Neural progenitor cell (in vitro differentiated cells): ENCODE measurements around the gene CREBBP. TPM values are rescaled to one million over a fixed set of nuclear protein-coding genes. Genes with fewer than 3 reads are reported as not detected.

Experiments
- DNase-seq: peaks from one replicate; pipeline ENCODE4 v3.0.0-alpha.2; 2016; ENCODE audit warnings: low spot score
- H2AFZ ChIP-seq: fragments of 200-600 bp; sonication (generic); replicated peaks from 2 replicates; pipeline ENCODE4 v1.6.1; 2016; ENCODE audit warnings: antibody characterized with exemption
- H3F3A ChIP-seq: fragments of 200-600 bp; sonication (generic); 2 replicates; pipeline ENCODE4 v1.6.1; 2016; ENCODE audit warnings: antibody characterized with exemption, low read depth
- H3K27ac ChIP-seq: fragments of 200-600 bp; sonication (generic); 2 replicates; pipeline ENCODE4 v1.5.1; 2016; ENCODE audit warnings: mild to moderate bottlenecking
- H3K27me3 ChIP-seq: fragments of 200-600 bp; sonication (generic); 2 replicates; pipeline ENCODE4 v1.6.1; 2016; ENCODE audit warnings: mild to moderate bottlenecking, moderate library complexity
- H3K36me3 ChIP-seq: fragments of 200-600 bp; sonication (generic); 2 replicates; pipeline ENCODE4 v1.5.1; 2016
- H3K4me1 ChIP-seq: fragments of 200-600 bp; sonication (generic); 2 replicates; pipeline ENCODE4 v1.6.1; 2016; ENCODE audit warnings: mixed run types
- H3K4me2 ChIP-seq: fragments of 200-600 bp; sonication (generic); 2 replicates; pipeline ENCODE4 v1.6.1; 2016
- H3K4me3 ChIP-seq: fragments of 200-600 bp; sonication (generic); 2 replicates; pipeline ENCODE4 v1.5.1; 2016
- H3K79me2 ChIP-seq: fragments of 200-600 bp; sonication (generic); 2 replicates; pipeline ENCODE4 v1.6.1; 2016; ENCODE audit warnings: low read depth
- H3K9ac ChIP-seq: fragments of 200-600 bp; sonication (generic); 2 replicates; pipeline ENCODE4 v1.6.1; 2016
- H3K9me3 ChIP-seq: fragments of 200-600 bp; sonication (generic); 2 replicates; pipeline ENCODE4 v1.5.1; 2016; ENCODE audit warnings: low read depth
- H4K20me1 ChIP-seq: fragments of 200-600 bp; sonication (generic); 2 replicates; pipeline ENCODE4 v1.6.1; 2016; ENCODE audit warnings: low read depth
- H3K27ac Mint-ChIP-seq: 3 replicates; pipeline ENCODE4 v1.8.0; 2021; ENCODE audit warnings: mixed read lengths
- H3K27me3 Mint-ChIP-seq: 2 replicates; pipeline ENCODE4 v1.8.0; 2022; ENCODE audit warnings: low read depth, mild to moderate bottlenecking, inconsistent platforms, moderate library complexity, mixed read lengths; ENCODE audit not compliant: insufficient read depth
- H3K36me3 Mint-ChIP-seq: 3 replicates; pipeline ENCODE4 v1.8.0; 2021; ENCODE audit warnings: mixed read lengths
- H3K4me1 Mint-ChIP-seq: 3 replicates; pipeline ENCODE4 v1.8.0; 2021; ENCODE audit warnings: mixed read lengths
- H3K4me3 Mint-ChIP-seq: 3 replicates; pipeline ENCODE4 v1.8.0; 2021; ENCODE audit warnings: mild to moderate bottlenecking, moderate library complexity, mixed read lengths
- H3K9me3 Mint-ChIP-seq: 3 replicates; pipeline ENCODE4 v1.8.0; 2020; ENCODE audit warnings: mixed read lengths
- EZH2 ChIP-seq: fragments of 200-600 bp; sonication (generic); IDR thresholded peaks from 2 replicates; pipeline ENCODE4 v1.6.1; 2017; ENCODE audit warnings: antibody characterized with exemption, mild to moderate bottlenecking, moderate library complexity
- EZH2phosphoT487 ChIP-seq: fragments of 200-600 bp; sonication (generic); IDR thresholded peaks from 2 replicates; pipeline ENCODE4 v1.6.1; 2017; ENCODE audit warnings: antibody characterized with exemption
- total RNA-seq: library from RNA; depleted of rRNA; stranded (reverse); fragments of >200 nt; gene quantifications from 2 replicates; pipeline ENCODE4 v1.2.3, GENCODE V29; 2015; ENCODE audit warnings: low replicate concordance
- TF ChIP-seq, protein P1 (sequence below): fragments of 200-600 bp; sonication (generic); IDR thresholded peaks from 2 replicates; pipeline ENCODE4 v1.5.1; 2017; ENCODE audit warnings: antibody characterized with exemption, mild to moderate bottlenecking

The CREBBP gene
- total RNA-seq, 1 donor from 2014 or later: 60.6 TPM

- H3K79me2 ChIP-seq: no peaks in the 10 kb centered on the region
- no peaks in the 10 kb centered on the region for H3K4me1 ChIP-seq
- H2AFZ ChIP-seq: no peak overlapping the region
- H3K4me3 ChIP-seq: no peak overlapping the region
- no peak for DNase-seq
- Mint-ChIP-seq H3K9me3 (no peaks in the 10 kb centered on the region), H3K4me3 (no peak overlapping the region), H3K4me1 (no peaks in the 10 kb centered on the region), H3K36me3 (peaks cover 37% of the 10 kb centered on the region), H3K27me3 (peaks cover 3% of the 10 kb centered on the region), H3K27ac (peak overlapping the region; percentile 5)
- H3K9me3 ChIP-seq: no peaks in the 10 kb centered on the region
- peaks cover 16% of the 10 kb centered on the region for H4K20me1 ChIP-seq
- TF ChIP-seq, protein P1, sequence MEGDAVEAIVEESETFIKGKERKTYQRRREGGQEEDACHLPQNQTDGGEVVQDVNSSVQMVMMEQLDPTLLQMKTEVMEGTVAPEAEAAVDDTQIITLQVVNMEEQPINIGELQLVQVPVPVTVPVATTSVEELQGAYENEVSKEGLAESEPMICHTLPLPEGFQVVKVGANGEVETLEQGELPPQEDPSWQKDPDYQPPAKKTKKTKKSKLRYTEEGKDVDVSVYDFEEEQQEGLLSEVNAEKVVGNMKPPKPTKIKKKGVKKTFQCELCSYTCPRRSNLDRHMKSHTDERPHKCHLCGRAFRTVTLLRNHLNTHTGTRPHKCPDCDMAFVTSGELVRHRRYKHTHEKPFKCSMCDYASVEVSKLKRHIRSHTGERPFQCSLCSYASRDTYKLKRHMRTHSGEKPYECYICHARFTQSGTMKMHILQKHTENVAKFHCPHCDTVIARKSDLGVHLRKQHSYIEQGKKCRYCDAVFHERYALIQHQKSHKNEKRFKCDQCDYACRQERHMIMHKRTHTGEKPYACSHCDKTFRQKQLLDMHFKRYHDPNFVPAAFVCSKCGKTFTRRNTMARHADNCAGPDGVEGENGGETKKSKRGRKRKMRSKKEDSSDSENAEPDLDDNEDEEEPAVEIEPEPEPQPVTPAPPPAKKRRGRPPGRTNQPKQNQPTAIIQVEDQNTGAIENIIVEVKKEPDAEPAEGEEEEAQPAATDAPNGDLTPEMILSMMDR: no peak
- TF ChIP-seq EZH2phosphoT487 (no peak), EZH2 (no peak)
- H3K36me3 ChIP-seq: peaks cover 14% of the 10 kb centered on the region
- H3K4me2 ChIP-seq: no peak overlapping the region
- no peaks in the 10 kb centered on the region for H3K27me3 ChIP-seq
- H3K9ac ChIP-seq: no peak overlapping the region
- no peaks in the 10 kb centered on the region for H3F3A ChIP-seq
- H3K27ac ChIP-seq: no peak overlapping the region
These were observed 110.0 kb downstream of the CREBBP start for GRCh38 chr16:3770530-3770929.

- Histone ChIP-seq H3K36me3 (peaks cover 14% of the 10 kb centered on the region), H3K4me3 (no peak overlapping the region), H3K27ac (no peak overlapping the region), H3K27me3 (no peaks in the 10 kb centered on the region), H3K9ac (no peak overlapping the region), H2AFZ (no peak overlapping the region), H3F3A (no peaks in the 10 kb centered on the region), H3K9me3 (no peaks in the 10 kb centered on the region), H3K4me2 (no peak overlapping the region), H3K4me1 (no peaks in the 10 kb centered on the region), H3K79me2 (no peaks in the 10 kb centered on the region), H4K20me1 (peaks cover 16% of the 10 kb centered on the region)
- TF ChIP-seq EZH2phosphoT487: no peak
- TF ChIP-seq, protein P1: no peak
- TF ChIP-seq EZH2: no peak
- H3K9me3 Mint-ChIP-seq: no peaks in the 10 kb centered on the region
- no peak overlapping the region for H3K27ac Mint-ChIP-seq
- H3K4me1 Mint-ChIP-seq: no peaks in the 10 kb centered on the region
- peaks cover 3% of the 10 kb centered on the region for H3K27me3 Mint-ChIP-seq
- DNase-seq: no peak
- H3K36me3 Mint-ChIP-seq: peaks cover 35% of the 10 kb centered on the region
- no peak overlapping the region for H3K4me3 Mint-ChIP-seq
These were observed 110.6 kb downstream of the CREBBP start for GRCh38 chr16:3769942-3770341.

DNA sequence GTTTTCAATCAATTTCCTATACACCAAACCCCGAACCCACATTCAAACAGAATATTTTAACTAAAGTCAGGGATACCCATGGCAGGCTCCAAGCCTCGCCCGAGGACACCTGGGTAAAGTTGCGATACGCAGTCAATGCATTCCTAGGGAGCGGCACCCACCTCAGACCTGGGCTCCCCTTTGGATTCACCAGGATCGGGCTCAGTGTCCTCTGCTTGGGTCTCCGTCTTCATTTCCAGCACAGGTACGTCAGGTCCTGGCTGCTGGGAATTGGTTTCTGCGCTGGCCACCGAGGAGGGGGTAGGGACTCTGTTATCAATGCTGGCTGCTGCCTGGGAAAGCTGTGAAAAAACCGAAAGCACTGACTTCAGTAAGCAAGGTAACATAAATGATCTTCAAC, 111.5 kb downstream of the CREBBP start:
- no peaks in the 10 kb centered on the region for H3K27me3 ChIP-seq
- H4K20me1 ChIP-seq: peaks cover 16% of the 10 kb centered on the region
- H3K36me3 ChIP-seq: peaks cover 10% of the 10 kb centered on the region
- DNase-seq: no peak
- no peaks in the 10 kb centered on the region for H3K9me3 ChIP-seq
- peaks cover 6% of the 10 kb centered on the region for H3K79me2 ChIP-seq
- H3K4me1 Mint-ChIP-seq: no peaks in the 10 kb centered on the region
- no peaks in the 10 kb centered on the region for H3K4me1 ChIP-seq
- H3K9ac ChIP-seq: no peak overlapping the region
- H3K27ac ChIP-seq: no peak overlapping the region
- no peak overlapping the region for H3K4me3 ChIP-seq
- H2AFZ ChIP-seq: no peak overlapping the region
- no peaks in the 10 kb centered on the region for H3F3A ChIP-seq
- H3K4me3 Mint-ChIP-seq: no peak overlapping the region
- H3K9me3 Mint-ChIP-seq: no peaks in the 10 kb centered on the region
- H3K27me3 Mint-ChIP-seq: peaks cover 3% of the 10 kb centered on the region
- H3K4me2 ChIP-seq: no peak overlapping the region
- no peak for TF ChIP-seq EZH2phosphoT487
- TF ChIP-seq, protein P1: no peak
- no peak for TF ChIP-seq EZH2
- peaks cover 28% of the 10 kb centered on the region for H3K36me3 Mint-ChIP-seq
- no peak overlapping the region for H3K27ac Mint-ChIP-seq
